Central memory CD8-positive, alpha-beta T cell (primary cell): ENCODE measurements around the gene LGI2.
"Not testable (repeated sequence)": the region's sequence is repeated elsewhere in the genome, so short reads cannot be mapped to it uniquely, and the experiment has no call there.

ENCODE experiments used
- ATAC-seq: fragments of 150-1000 bp; cut with Tn5 transposase; replicated peaks from 2 replicates; pipeline ENCODE4 v1.10.0; 2022; ENCODE audit warnings: mild to moderate bottlenecking, moderate FRiP score, moderate number of reproducible peaks; ENCODE audit not compliant: poor library complexity, severe bottlenecking; ENCODE audit errors: extremely low read depth
- DNase-seq, 2 donors: peaks; one replicate each; pipeline ENCODE4 v3.0.0; 2021; ENCODE audit warnings: low spot score in 2 of 2
- H3K27ac Mint-ChIP-seq: one replicate; pipeline ENCODE4 v1.8.0; 2022; ENCODE audit warnings: low read depth, mild to moderate bottlenecking, moderate library complexity, mixed read lengths
- H3K27me3 Mint-ChIP-seq: one replicate; pipeline ENCODE4 v1.8.0; 2022; ENCODE audit warnings: mixed read lengths
- H3K36me3 Mint-ChIP-seq: one replicate; pipeline ENCODE4 v1.8.0; 2022; ENCODE audit warnings: mild to moderate bottlenecking, moderate library complexity, mixed read lengths; ENCODE audit not compliant: insufficient read depth
- H3K4me1 Mint-ChIP-seq: one replicate; pipeline ENCODE4 v1.8.0; 2022; ENCODE audit warnings: mixed read lengths
- H3K4me3 Mint-ChIP-seq: one replicate; pipeline ENCODE4 v1.8.0; 2022; ENCODE audit warnings: mild to moderate bottlenecking, moderate library complexity, mixed read lengths
- H3K9me3 Mint-ChIP-seq: one replicate; pipeline ENCODE4 v1.8.0; 2022; ENCODE audit warnings: mixed read lengths

The LGI2 gene

DNA sequence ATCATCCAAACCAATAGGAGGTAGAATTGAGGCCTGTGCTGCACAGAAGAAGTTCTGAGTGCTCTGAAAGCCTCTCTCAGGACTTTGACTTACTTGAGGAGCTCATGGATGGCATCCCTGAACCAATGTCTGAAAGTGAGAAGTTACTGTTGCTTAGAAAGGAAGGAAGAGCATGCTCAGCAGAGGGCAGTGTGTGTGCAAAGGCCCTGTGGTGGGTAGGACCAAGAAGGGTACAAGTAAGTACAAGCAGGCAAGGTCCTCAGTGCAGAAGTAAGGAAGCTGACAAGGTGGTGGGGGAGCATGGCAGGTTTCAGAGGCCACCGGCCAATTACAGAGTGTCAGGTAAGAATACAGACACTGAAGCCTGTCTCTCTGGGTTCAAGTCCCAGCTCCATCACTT lies 31.4 kb upstream of the LGI2 start:
- Mint-ChIP-seq H3K4me1 (no peaks in the 10 kb centered on the region), H3K4me3 (no peak overlapping the region), H3K36me3 (peaks cover 1% of the 10 kb centered on the region), H3K27ac (no peak overlapping the region), H3K9me3 (peaks cover 2% of the 10 kb centered on the region), H3K27me3 (peaks cover 54% of the 10 kb centered on the region)
- DNase-seq: no peak
- no peak for ATAC-seq

DNA sequence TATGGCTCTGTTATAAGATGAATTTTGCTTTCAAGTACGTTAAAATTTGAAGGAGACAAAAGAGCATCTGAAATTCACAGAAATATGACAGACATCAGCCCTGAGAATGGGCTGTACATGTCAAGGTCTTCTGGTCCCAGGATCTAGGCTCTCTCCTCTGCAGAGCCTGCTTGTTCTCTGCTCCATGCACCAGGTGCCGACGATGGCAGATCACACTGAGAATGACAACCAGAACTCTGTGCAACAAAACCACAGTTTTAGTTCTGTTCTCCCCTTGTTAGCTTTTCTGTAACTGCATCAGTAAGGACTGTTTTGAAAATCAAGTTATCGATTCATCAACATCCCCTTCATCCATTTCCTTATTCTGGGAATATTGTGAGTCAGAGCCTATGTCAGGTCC lies 30.9 kb upstream of the LGI2 start:
- Mint-ChIP-seq H3K27me3 (peaks cover 59% of the 10 kb centered on the region), H3K4me1 (no peaks in the 10 kb centered on the region), H3K36me3 (peaks cover 1% of the 10 kb centered on the region), H3K27ac (no peak overlapping the region), H3K9me3 (no peaks in the 10 kb centered on the region), H3K4me3 (no peak overlapping the region)
- DNase-seq: no peak
- ATAC-seq: no peak

DNA sequence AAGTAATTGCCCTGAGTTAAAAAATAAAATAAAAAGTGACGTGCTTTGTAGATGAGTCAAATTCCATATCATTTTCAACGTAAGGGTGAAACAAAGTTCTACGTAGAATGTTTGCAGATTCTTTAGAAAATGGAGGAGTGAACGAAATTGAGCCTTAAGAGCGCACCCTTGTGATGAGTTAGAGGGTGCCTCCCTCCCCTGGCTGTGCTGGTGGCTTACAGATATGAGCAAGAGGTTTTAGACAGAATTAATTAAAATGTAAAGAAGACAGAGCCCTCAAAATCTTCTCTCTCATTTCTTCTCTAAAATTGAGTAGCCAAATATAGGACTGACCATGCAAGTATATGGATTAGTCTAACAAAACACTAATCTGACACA lies 30.2 kb upstream of the LGI2 start:
- no peak for ATAC-seq
- no peak for DNase-seq
- Mint-ChIP-seq H3K36me3 (peaks cover 1% of the 10 kb centered on the region), H3K27ac (no peak overlapping the region), H3K27me3 (peaks cover 61% of the 10 kb centered on the region), H3K9me3 (no peaks in the 10 kb centered on the region), H3K4me3 (no peak overlapping the region), H3K4me1 (no peaks in the 10 kb centered on the region)

GRCh38 chr4:25060241-25060962 lies 29.7 kb upstream of the LGI2 start:
- H3K36me3 Mint-ChIP-seq: peaks cover 1% of the 10 kb centered on the region
- no peak overlapping the region for H3K4me3 Mint-ChIP-seq
- H3K4me1 Mint-ChIP-seq: no peaks in the 10 kb centered on the region
- no peaks in the 10 kb centered on the region for H3K9me3 Mint-ChIP-seq
- no peak for ATAC-seq
- H3K27ac Mint-ChIP-seq: no peak overlapping the region
- peaks cover 61% of the 10 kb centered on the region for H3K27me3 Mint-ChIP-seq
- DNase-seq: no peak

GRCh38 chr4:25059791-25060190 lies 29.0 kb upstream of the LGI2 start:
- ATAC-seq (no peak), DNase-seq (no peak)
- no peak overlapping the region for H3K4me3 Mint-ChIP-seq
- peaks cover 1% of the 10 kb centered on the region for H3K36me3 Mint-ChIP-seq
- H3K27ac Mint-ChIP-seq: no peak overlapping the region
- no peaks in the 10 kb centered on the region for H3K4me1 Mint-ChIP-seq
- no peaks in the 10 kb centered on the region for H3K9me3 Mint-ChIP-seq
- H3K27me3 Mint-ChIP-seq: peaks cover 61% of the 10 kb centered on the region

DNA sequence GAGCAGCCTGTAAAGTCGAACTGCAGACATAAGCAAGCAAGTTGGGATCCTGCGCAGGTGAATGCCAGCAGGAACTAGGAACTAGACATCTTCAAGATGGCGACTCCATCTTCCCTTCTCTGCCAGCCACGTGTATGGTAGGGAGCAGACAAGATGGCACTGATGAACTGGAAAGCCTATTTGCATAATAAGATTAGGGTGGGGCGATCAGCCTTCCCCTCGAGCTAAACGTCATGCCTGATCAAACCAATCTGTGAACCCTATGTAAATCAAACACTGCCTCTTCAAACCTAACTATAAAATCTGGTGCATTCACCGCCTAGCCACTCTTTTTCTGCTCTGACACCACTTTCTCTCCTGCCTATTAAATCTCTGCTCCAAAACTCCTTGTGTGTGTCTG lies 28.1 kb upstream of the LGI2 start:
- H3K9me3 Mint-ChIP-seq: no peaks in the 10 kb centered on the region

GRCh38 chr4:25057299-25057698 lies 26.6 kb upstream of the LGI2 start:
- peaks cover 59% of the 10 kb centered on the region for H3K27me3 Mint-ChIP-seq
- H3K4me1 Mint-ChIP-seq: no peaks in the 10 kb centered on the region
- H3K9me3 Mint-ChIP-seq: no peaks in the 10 kb centered on the region
- H3K36me3 Mint-ChIP-seq: peaks cover 1% of the 10 kb centered on the region
- no peak overlapping the region for H3K27ac Mint-ChIP-seq
- no peak overlapping the region for H3K4me3 Mint-ChIP-seq
- no peak for DNase-seq
- ATAC-seq: no peak

More for the DNA sequence above, 28.1 kb upstream of the LGI2 start:
- Mint-ChIP-seq H3K36me3 (peaks cover 1% of the 10 kb centered on the region), H3K27me3 (peaks cover 61% of the 10 kb centered on the region), H3K4me1 (no peaks in the 10 kb centered on the region), H3K27ac (no peak overlapping the region), H3K4me3 (no peak overlapping the region)
- DNase-seq (no peak), ATAC-seq (no peak)

GRCh38 chr4:25052037-25052436 lies 21.3 kb upstream of the LGI2 start:
- not testable (repeated sequence) for H3K9me3 Mint-ChIP-seq, H3K4me3 Mint-ChIP-seq, H3K36me3 Mint-ChIP-seq, DNase-seq, H3K27ac Mint-ChIP-seq, ATAC-seq, H3K4me1 Mint-ChIP-seq
- H3K27me3 Mint-ChIP-seq: peaks cover 53% of the 10 kb centered on the region

GRCh38 chr4:25051534-25051933 lies 20.8 kb upstream of the LGI2 start:
- DNase-seq: no peak
- peaks cover 48% of the 10 kb centered on the region for H3K27me3 Mint-ChIP-seq
- no peak overlapping the region for H3K4me3 Mint-ChIP-seq
- no peak overlapping the region for H3K27ac Mint-ChIP-seq
- H3K4me1 Mint-ChIP-seq: no peaks in the 10 kb centered on the region
- no peaks in the 10 kb centered on the region for H3K36me3 Mint-ChIP-seq
- no peaks in the 10 kb centered on the region for H3K9me3 Mint-ChIP-seq
- ATAC-seq: no peak

DNA sequence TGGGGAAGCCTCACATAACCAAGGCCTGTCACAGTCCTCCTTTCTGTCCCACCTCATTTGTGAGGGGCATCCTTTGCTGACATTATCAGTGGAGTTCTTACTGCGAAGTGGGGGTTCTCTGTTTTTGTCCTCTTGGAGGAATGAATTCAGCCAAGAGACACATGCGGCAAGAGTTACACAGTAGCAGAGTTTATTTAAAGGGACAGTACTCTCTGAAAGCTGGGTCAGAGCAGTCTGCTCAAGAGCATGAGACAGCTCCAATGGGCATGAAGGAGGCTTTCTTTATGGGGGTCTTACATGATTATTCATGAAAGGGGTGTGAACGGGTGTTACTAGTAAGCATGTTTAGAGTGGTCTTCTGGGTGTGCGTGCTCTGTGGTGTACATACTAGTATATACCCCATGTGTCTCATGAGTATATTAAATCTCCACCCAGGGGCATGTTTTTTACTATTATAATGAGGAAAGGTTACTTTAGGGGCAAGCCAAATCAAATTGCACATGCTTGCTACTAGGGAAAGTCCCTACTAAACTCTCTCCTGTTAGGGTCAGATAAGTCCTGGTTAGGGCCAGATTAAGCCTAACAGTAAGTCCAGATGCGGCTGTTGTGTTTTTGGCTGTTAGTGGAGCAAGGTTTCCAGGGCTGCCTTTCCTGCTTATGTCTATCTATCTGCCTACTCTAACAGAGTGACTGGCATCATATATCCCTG lies 19.8 kb upstream of the LGI2 start:
- Mint-ChIP-seq H3K4me1 (no peaks in the 10 kb centered on the region), H3K4me3 (no peak overlapping the region), H3K9me3 (no peaks in the 10 kb centered on the region), H3K36me3 (no peaks in the 10 kb centered on the region), H3K27ac (no peak overlapping the region), H3K27me3 (peaks cover 46% of the 10 kb centered on the region)
- no peak for DNase-seq
- ATAC-seq: no peak

DNA sequence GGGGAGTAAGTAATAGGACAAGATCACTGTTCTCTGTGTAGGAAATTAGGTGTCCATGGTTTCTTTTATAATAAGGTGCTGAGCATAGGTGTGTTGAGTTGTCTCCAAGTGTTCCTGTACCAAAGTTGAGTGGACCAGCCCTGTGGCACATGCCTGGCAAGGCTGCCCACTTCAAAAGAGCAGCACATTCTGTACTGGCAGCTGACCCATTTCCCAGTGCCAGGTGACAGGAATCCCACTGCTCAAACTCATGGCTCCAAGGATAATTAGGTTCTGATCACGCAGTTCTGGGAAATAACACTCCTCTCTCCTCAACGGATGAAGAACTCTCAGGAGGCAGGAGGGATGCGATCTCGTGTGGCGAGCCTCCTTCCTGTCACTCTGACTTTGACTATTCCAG lies 12.8 kb upstream of the LGI2 start:
- no peak overlapping the region for H3K27ac Mint-ChIP-seq
- H3K9me3 Mint-ChIP-seq: no peaks in the 10 kb centered on the region
- no peaks in the 10 kb centered on the region for H3K36me3 Mint-ChIP-seq
- DNase-seq (no peak), ATAC-seq (no peak)
- H3K4me1 Mint-ChIP-seq: no peaks in the 10 kb centered on the region
- no peak overlapping the region for H3K4me3 Mint-ChIP-seq
- peaks cover 37% of the 10 kb centered on the region for H3K27me3 Mint-ChIP-seq

DNA sequence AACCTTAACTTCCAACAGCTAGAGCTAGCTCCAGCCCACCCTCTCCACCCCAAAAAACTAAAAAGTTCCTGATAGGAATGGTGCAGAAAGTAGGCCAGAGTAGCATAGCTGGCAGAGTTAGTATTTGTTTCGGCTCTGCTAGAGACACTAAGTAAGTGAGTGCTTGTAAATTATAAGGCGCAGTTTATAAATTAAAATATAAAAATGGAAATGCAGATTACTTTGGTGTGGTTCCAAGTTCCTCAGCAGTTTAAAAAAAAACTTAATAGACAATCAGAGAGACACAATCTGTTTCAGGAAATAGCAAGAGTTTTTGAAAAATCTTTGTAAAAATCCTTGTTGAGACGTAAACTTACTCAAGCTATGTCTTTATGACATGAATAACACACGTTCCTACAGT lies 2.8 kb upstream of the LGI2 start:
- ATAC-seq (no peak), DNase-seq (no peak)
- H3K9me3 Mint-ChIP-seq: peaks cover 10% of the 10 kb centered on the region
- H3K4me1 Mint-ChIP-seq: no peaks in the 10 kb centered on the region
- no peaks in the 10 kb centered on the region for H3K36me3 Mint-ChIP-seq
- H3K4me3 Mint-ChIP-seq: no peak overlapping the region
- peaks cover 78% of the 10 kb centered on the region for H3K27me3 Mint-ChIP-seq
- H3K27ac Mint-ChIP-seq: no peak overlapping the region

GRCh38 chr4:25032126-25032525 lies 1.4 kb upstream of the LGI2 start:
- H3K27me3 Mint-ChIP-seq: peaks cover 91% of the 10 kb centered on the region
- ATAC-seq: no peak

More at GRCh38 chr4:25032126-25032525, 1.4 kb upstream of the LGI2 start:
- peaks cover 10% of the 10 kb centered on the region for H3K9me3 Mint-ChIP-seq
- H3K36me3 Mint-ChIP-seq: no peaks in the 10 kb centered on the region
- no peaks in the 10 kb centered on the region for H3K4me1 Mint-ChIP-seq
- DNase-seq: no peak
- H3K4me3 Mint-ChIP-seq: no peak overlapping the region
- no peak overlapping the region for H3K27ac Mint-ChIP-seq
